ENCODE results near the gene GTPBP6. TPM values are rescaled to one million over a fixed set of nuclear protein-coding genes. Genes with fewer than 3 reads are reported as not detected.

The GTPBP6 gene
- total RNA-seq, 1 experiment from 2014 or later, result 72.4 TPM

- no peak overlapping the region for H3K27ac Mint-ChIP-seq (ENCODE audit: unreplicated experiment)
- H3K4me1 ChIP-seq, result no peaks in the 10 kb centered on the region
- ChIA-PET CTCF (no interaction called here), POLR2A (no interaction called here)
- DNase-seq, result no peak
- TF ChIP-seq, protein P1, sequence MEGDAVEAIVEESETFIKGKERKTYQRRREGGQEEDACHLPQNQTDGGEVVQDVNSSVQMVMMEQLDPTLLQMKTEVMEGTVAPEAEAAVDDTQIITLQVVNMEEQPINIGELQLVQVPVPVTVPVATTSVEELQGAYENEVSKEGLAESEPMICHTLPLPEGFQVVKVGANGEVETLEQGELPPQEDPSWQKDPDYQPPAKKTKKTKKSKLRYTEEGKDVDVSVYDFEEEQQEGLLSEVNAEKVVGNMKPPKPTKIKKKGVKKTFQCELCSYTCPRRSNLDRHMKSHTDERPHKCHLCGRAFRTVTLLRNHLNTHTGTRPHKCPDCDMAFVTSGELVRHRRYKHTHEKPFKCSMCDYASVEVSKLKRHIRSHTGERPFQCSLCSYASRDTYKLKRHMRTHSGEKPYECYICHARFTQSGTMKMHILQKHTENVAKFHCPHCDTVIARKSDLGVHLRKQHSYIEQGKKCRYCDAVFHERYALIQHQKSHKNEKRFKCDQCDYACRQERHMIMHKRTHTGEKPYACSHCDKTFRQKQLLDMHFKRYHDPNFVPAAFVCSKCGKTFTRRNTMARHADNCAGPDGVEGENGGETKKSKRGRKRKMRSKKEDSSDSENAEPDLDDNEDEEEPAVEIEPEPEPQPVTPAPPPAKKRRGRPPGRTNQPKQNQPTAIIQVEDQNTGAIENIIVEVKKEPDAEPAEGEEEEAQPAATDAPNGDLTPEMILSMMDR (IDR thresholded peaks at IDR 0.05; ENCODE audit: insufficient read depth in 1 of 2, low read depth in 1 of 2, low read length in 1 of 2, severe bottlenecking in 1 of 2, unreplicated experiment in 1 of 2), result no peak
- H3K36me3 ChIP-seq (ENCODE audit: control insufficient read depth, insufficient read depth, low read length), result no peaks in the 10 kb centered on the region
- no peaks in the 10 kb centered on the region for H3K9me3 Mint-ChIP-seq (ENCODE audit: unreplicated experiment)
- no peaks in the 10 kb centered on the region for H3K27me3 Mint-ChIP-seq (ENCODE audit: insufficient read depth, unreplicated experiment)
- no peak overlapping the region for H3K4me3 ChIP-seq (ENCODE audit: low read depth, low read length)
- H3K9me3 ChIP-seq, result no peaks in the 10 kb centered on the region
- no peaks in the 10 kb centered on the region for H3K4me1 Mint-ChIP-seq (ENCODE audit: low read depth, unreplicated experiment)
- intact Hi-C loops (cut with micrococcal nuclease; ENCODE audit: unreplicated experiment), result no loop called here
- no peak overlapping the region for H3K4me3 Mint-ChIP-seq (ENCODE audit: unreplicated experiment)
- peaks cover 22% of the 10 kb centered on the region for H3K36me3 Mint-ChIP-seq (ENCODE audit: insufficient read depth, unreplicated experiment)
- BruUV-seq (replicated peaks), result no TSS peak
- no peaks in the 10 kb centered on the region for H3K27me3 ChIP-seq (replicated peaks; ENCODE audit: control insufficient read depth, insufficient read depth, low read length)
Measured at GRCh38 chrX:349702-350101, 31.1 kb upstream of the GTPBP6 start.

DNA sequence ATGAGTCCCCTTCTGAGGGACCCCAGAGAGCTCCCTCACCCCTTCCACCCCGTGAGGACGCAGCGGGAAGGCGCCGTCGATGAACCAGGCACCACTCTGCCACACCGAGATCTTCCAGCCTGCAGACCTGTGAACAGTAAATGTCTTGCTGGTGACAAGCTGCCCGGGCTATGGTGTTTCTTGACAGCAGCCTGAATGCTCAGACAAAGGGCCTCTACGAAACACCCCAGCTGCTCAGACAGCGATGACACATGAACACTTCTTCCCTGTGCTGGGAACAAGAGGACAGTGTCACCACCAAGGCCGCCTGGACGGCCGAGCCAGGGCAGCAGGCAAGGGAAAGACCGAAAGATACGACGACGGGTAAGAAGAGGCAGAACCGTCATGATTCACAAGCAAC, 30.6 kb upstream of the GTPBP6 start:
- no peaks in the 10 kb centered on the region for H3K27me3 ChIP-seq (replicated peaks; ENCODE audit: control insufficient read depth, insufficient read depth, low read length)
- Mint-ChIP-seq H3K27ac (ENCODE audit: unreplicated experiment) (no peak overlapping the region), H3K9me3 (ENCODE audit: unreplicated experiment) (no peaks in the 10 kb centered on the region), H3K36me3 (ENCODE audit: insufficient read depth, unreplicated experiment) (peaks cover 26% of the 10 kb centered on the region), H3K27me3 (ENCODE audit: insufficient read depth, unreplicated experiment) (no peaks in the 10 kb centered on the region), H3K4me3 (ENCODE audit: unreplicated experiment) (no peak overlapping the region), H3K4me1 (ENCODE audit: low read depth, unreplicated experiment) (no peaks in the 10 kb centered on the region)
- TF ChIP-seq, protein P1 (IDR thresholded peaks at IDR 0.05; ENCODE audit: insufficient read depth in 1 of 2, low read depth in 1 of 2, low read length in 1 of 2, severe bottlenecking in 1 of 2, unreplicated experiment in 1 of 2), result no peak
- H3K4me1 ChIP-seq, result no peaks in the 10 kb centered on the region
- no peaks in the 10 kb centered on the region for H3K36me3 ChIP-seq (ENCODE audit: control insufficient read depth, insufficient read depth, low read length)
- no peak overlapping the region for H3K4me3 ChIP-seq (ENCODE audit: low read depth, low read length)
- intact Hi-C loops (cut with micrococcal nuclease; ENCODE audit: unreplicated experiment), result no loop called here
- POLR2A ChIA-PET, result no interaction called here
- no peak for DNase-seq
- H3K9me3 ChIP-seq, result no peaks in the 10 kb centered on the region
- no TSS peak for BruUV-seq (replicated peaks)
- CTCF ChIA-PET, result no interaction called here

DNA sequence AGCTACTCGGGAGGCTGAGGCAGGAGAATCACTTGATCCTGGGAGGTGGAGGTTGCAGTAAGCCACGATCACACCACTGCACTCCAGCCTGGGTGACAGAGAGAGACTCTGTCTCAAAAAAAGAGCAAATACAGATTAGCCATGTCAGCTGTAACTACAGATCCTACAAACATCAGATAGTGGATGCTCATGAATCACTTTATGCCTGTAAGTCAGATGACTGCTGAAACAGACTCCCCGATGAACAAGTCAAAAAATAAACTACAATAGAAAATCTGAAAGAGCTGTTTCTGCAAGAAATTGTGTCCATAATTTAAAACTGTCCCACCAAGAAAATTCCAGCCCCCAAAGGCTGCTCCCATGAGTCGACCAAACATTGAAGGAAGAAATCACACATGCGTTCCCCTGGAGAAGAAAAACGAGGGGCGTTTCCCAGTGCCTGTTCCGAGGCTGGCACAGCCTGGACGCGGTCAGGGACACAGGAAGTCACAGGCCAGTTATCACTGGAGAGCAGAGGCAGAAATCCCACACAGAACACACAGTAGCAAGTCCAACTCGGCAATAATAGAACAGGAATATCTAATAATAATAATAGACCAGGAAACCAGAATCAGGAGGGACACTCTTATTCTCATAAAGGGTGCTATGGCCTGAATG, 30.0 kb upstream of the GTPBP6 start:
- ChIA-PET CTCF (no interaction called here), POLR2A (no interaction called here)
- Mint-ChIP-seq H3K36me3 (ENCODE audit: insufficient read depth, unreplicated experiment) (peaks cover 26% of the 10 kb centered on the region), H3K27me3 (ENCODE audit: insufficient read depth, unreplicated experiment) (no peaks in the 10 kb centered on the region), H3K4me3 (ENCODE audit: unreplicated experiment) (no peak overlapping the region), H3K9me3 (ENCODE audit: unreplicated experiment) (no peaks in the 10 kb centered on the region), H3K4me1 (ENCODE audit: low read depth, unreplicated experiment) (no peaks in the 10 kb centered on the region), H3K27ac (ENCODE audit: unreplicated experiment) (no peak overlapping the region)
- Histone ChIP-seq H3K4me3 (ENCODE audit: low read depth, low read length) (no peak overlapping the region), H3K27me3 (replicated peaks; ENCODE audit: control insufficient read depth, insufficient read depth, low read length) (no peaks in the 10 kb centered on the region), H3K36me3 (ENCODE audit: control insufficient read depth, insufficient read depth, low read length) (no peaks in the 10 kb centered on the region), H3K4me1 (no peaks in the 10 kb centered on the region), H3K9me3 (no peaks in the 10 kb centered on the region)
- TF ChIP-seq, protein P1 (IDR thresholded peaks at IDR 0.05; ENCODE audit: insufficient read depth in 1 of 2, low read depth in 1 of 2, low read length in 1 of 2, severe bottlenecking in 1 of 2, unreplicated experiment in 1 of 2), result no peak
- intact Hi-C loops (cut with micrococcal nuclease; ENCODE audit: unreplicated experiment), result no loop called here
- BruUV-seq (replicated peaks), result no TSS peak
- no peak for DNase-seq

All from Caco-2 (cell line).